Measurements from ENCODE around the gene TMEM272. TPM values are rescaled to one million over a fixed set of nuclear protein-coding genes. Genes with fewer than 3 reads are reported as not detected.

The TMEM272 gene, protein sequence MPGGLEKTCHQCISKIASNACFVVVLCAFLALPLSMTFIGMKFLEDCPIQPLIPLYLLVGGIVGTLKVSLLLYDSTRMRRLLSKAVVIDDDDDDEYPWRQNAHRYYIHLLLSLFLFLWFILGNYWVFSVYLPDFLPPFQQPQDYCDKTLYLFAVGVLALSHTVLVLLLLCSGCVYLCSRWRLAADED
- total RNA-seq (2021; ENCODE audit: unreplicated experiment) (0.15 TPM), Bru-seq, nascent RNA (percentile 24 among the genes with signal in this experiment), BruChase-seq, experiment 1, labeled RNA remaining after a 2-hour chase (percentile 19 among the genes with signal in this experiment), BruChase-seq, experiment 2, labeled RNA remaining after a 6-hour chase (percentile 29 among the genes with signal in this experiment)
- not detected for polyA plus RNA-seq (2012; ENCODE audit: insufficient read length)
- long read RNA-seq = 0 reads

DNA sequence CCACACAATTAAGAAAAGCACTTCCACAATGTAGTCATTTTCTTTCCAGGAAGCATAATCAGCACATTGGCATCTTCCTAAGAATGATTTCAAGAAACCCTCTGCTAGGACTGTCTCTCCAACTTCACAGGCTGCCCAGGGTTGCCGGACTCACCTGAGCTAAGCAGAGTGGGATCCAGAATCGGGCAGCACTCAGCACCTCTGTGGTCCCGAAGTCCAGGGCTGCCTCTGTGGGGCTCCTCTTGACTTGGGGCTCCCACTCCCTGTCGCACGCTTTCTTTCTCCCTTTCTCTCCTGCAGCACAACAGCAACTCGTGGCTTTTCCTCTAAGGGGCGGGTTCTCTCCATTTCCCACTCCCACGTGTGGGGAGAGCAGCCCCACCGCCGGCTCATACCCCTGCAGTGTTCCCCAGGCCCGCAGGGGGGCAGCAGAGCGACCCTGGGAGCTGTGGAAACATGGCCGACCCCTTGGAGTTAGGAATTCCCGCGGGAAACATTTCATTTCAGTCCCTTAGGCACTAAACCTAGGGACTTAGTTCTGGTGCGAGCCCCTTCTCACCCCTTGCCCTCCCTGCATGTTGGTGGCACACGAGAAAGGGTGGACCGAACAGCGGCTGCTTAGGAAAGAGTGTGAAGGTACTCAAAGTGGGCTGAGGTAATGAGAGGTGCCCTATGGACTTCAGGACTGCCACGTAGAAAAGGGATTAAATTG, at the start of gene TMEM272:
TMEM272 (minus strand) TSS at position 316 of the 712 bp plus-strand sequence. CDS start 6,647 bp downstream, outside the sequence.
- BruUV-seq (replicated peaks) = no TSS peak
- TF ChIP-seq POLR2AphosphoS5 (IDR thresholded peaks at IDR 0.05; ENCODE audit: low read depth, low read length) = no peak
- TF ChIP-seq, protein P1, sequence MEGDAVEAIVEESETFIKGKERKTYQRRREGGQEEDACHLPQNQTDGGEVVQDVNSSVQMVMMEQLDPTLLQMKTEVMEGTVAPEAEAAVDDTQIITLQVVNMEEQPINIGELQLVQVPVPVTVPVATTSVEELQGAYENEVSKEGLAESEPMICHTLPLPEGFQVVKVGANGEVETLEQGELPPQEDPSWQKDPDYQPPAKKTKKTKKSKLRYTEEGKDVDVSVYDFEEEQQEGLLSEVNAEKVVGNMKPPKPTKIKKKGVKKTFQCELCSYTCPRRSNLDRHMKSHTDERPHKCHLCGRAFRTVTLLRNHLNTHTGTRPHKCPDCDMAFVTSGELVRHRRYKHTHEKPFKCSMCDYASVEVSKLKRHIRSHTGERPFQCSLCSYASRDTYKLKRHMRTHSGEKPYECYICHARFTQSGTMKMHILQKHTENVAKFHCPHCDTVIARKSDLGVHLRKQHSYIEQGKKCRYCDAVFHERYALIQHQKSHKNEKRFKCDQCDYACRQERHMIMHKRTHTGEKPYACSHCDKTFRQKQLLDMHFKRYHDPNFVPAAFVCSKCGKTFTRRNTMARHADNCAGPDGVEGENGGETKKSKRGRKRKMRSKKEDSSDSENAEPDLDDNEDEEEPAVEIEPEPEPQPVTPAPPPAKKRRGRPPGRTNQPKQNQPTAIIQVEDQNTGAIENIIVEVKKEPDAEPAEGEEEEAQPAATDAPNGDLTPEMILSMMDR (IDR thresholded peaks at IDR 0.05) = peak; percentile 86
- TF ChIP-seq SIN3A (IDR thresholded peaks at IDR 0.05; ENCODE audit: borderline replicate concordance, insufficient read depth, low read depth, low read length) = no peak
- H3K4me1 ChIP-seq (ENCODE audit: control insufficient read depth, insufficient read depth, low read length) = no peaks in the 10 kb centered on the region
- peaks cover 3% of the 10 kb centered on the region; the same call in 1 of the 2 replicates for H3K27me3 ChIP-seq (ENCODE audit: control insufficient read depth, insufficient read depth, low read length)
- ChIA-PET CTCF (interaction anchor here (0.6 to 0.7 kb wide), 2 partner anchors 246 to 510 kb away, joined by 3 to 8 read pairs; no protein-coding TSS in a partner anchor), POLR2A (no interaction called here)
- no peaks in the 10 kb centered on the region for H3K9me3 ChIP-seq (ENCODE audit: control insufficient read depth, insufficient read depth, low read depth, low read length)
- no peak for DNase-seq (ENCODE audit: low read depth, low spot score)
- intact Hi-C loops (cut with micrococcal nuclease; ENCODE audit: unreplicated experiment) (no loop called here), in situ Hi-C loops (cut with HindIII; ENCODE audit: low pct_unique_long_range_greater_than_20kb, low sequenced_read_pairs) (no loop called here)
- H3K27ac ChIP-seq (ENCODE audit: low read length) = no peak within 1 kb of the TSS
- ATAC-seq = peak; percentile 82
- no peaks in the 10 kb centered on the region for H3K36me3 ChIP-seq (ENCODE audit: control insufficient read depth, insufficient read depth, low read length)
- no peak within 1 kb of the TSS for H3K4me3 ChIP-seq (ENCODE audit: low read depth in 2 of 2, low read length in 2 of 2)

DNA sequence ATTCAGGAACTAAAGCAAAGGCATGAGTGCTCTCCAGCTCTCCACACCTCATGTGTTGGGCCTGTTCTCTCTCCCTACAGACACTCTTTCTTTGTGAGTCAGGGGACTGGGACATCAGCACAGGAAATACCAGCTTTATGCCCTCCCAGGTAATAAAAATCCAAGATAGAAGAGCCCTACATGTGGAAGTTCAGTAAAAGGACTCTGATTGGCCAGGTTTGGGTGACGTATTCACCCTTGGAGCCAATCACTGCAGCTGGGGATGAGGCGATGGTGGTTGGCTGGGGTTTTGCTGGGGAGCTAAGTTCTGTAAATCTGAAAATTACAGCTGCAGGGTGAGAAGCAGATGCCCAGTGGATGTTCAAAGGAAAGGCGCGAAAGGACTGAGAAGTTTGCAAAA, 49.3 kb upstream of the TMEM272 start:
- TF ChIP-seq POLR2AphosphoS5 (IDR thresholded peaks at IDR 0.05; ENCODE audit: low read depth, low read length) (no peak), SIN3A (IDR thresholded peaks at IDR 0.05; ENCODE audit: borderline replicate concordance, insufficient read depth, low read depth, low read length) (no peak), TCF7L2 (IDR thresholded peaks at IDR 0.05; ENCODE audit: low read depth, low read length) (no peak)
- TF ChIP-seq, protein P1 (IDR thresholded peaks at IDR 0.05) = no peak
- TF ChIP-seq, protein P2, sequence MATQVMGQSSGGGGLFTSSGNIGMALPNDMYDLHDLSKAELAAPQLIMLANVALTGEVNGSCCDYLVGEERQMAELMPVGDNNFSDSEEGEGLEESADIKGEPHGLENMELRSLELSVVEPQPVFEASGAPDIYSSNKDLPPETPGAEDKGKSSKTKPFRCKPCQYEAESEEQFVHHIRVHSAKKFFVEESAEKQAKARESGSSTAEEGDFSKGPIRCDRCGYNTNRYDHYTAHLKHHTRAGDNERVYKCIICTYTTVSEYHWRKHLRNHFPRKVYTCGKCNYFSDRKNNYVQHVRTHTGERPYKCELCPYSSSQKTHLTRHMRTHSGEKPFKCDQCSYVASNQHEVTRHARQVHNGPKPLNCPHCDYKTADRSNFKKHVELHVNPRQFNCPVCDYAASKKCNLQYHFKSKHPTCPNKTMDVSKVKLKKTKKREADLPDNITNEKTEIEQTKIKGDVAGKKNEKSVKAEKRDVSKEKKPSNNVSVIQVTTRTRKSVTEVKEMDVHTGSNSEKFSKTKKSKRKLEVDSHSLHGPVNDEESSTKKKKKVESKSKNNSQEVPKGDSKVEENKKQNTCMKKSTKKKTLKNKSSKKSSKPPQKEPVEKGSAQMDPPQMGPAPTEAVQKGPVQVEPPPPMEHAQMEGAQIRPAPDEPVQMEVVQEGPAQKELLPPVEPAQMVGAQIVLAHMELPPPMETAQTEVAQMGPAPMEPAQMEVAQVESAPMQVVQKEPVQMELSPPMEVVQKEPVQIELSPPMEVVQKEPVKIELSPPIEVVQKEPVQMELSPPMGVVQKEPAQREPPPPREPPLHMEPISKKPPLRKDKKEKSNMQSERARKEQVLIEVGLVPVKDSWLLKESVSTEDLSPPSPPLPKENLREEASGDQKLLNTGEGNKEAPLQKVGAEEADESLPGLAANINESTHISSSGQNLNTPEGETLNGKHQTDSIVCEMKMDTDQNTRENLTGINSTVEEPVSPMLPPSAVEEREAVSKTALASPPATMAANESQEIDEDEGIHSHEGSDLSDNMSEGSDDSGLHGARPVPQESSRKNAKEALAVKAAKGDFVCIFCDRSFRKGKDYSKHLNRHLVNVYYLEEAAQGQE (IDR thresholded peaks at IDR 0.05; ENCODE audit: insufficient read depth in 1 of 2, low read depth in 2 of 2, low read length in 1 of 2) = no peak
- H3K27ac ChIP-seq (ENCODE audit: low read length) = no peak overlapping the region
- in situ Hi-C loops (cut with HindIII; ENCODE audit: low pct_unique_long_range_greater_than_20kb, low sequenced_read_pairs) (no loop called here), intact Hi-C loops (cut with micrococcal nuclease; ENCODE audit: unreplicated experiment) (no loop called here)
- BruUV-seq (replicated peaks) = no TSS peak
- DNase-seq (ENCODE audit: low read depth, low spot score) = no peak
- CTCF ChIA-PET = no interaction called here
- H3K27me3 ChIP-seq (ENCODE audit: control insufficient read depth, insufficient read depth, low read length) = no peaks in the 10 kb centered on the region
- ATAC-seq = no peak
- no peak overlapping the region for H3K4me3 ChIP-seq (ENCODE audit: low read depth in 2 of 2, low read length in 2 of 2)
- no peaks in the 10 kb centered on the region; the same call in 1 of the 2 replicates for H3K4me1 ChIP-seq (ENCODE audit: control insufficient read depth, insufficient read depth, low read length)
- no peaks in the 10 kb centered on the region for H3K9me3 ChIP-seq (ENCODE audit: control insufficient read depth, insufficient read depth, low read depth, low read length)
- POLR2A ChIA-PET = no interaction called here
- H3K36me3 ChIP-seq (ENCODE audit: control insufficient read depth, insufficient read depth, low read length) = no peaks in the 10 kb centered on the region

All from Panc1 (cell line).